H1 (cell line): ENCODE data around the gene KCND3. TPM values are rescaled to one million over a fixed set of nuclear protein-coding genes. Genes with fewer than 3 reads are reported as not detected.

ENCODE experiments used
- CTCF ChIA-PET: fragments of 300-600 bp; sonication (Branson Sonifier 250); formaldehyde crosslinking; loops from one replicate; lab custom pipeline; 2021; ENCODE audit not compliant: partially characterized antibody; lab: Charles Lee
- POLR2A ChIA-PET: fragments of 300-600 bp; sonication (Branson Sonifier 250); formaldehyde crosslinking; loops from one replicate; lab custom pipeline; 2021; ENCODE audit warnings: inconsistent platforms; ENCODE audit not compliant: partially characterized antibody; lab: Charles Lee
- DNase-seq, 2 experiments: peaks; one replicate each; pipeline versions ENCODE4 v3.0.0 to v3.0.0-alpha.2; 2010 to 2022; ENCODE audit warnings: low spot score in 2 of 2, low read depth in 1 of 2, mixed read lengths in 1 of 2
- FAIRE-seq: peaks from 2 replicates; lab custom pipeline; 2011; peaks lifted over from hg19 to GRCh38; lab: Jason Lieb, UNC
- H2AFZ ChIP-seq: 2 replicates; pipeline ENCODE4 v1.8.1; 2012; ENCODE audit warnings: low read length, inconsistent platforms
- H2AK5ac ChIP-seq: 2 replicates; pipeline ENCODE4 v1.6.1; 2013; ENCODE audit warnings: low read depth, low read length
- H2BK120ac ChIP-seq: replicated peaks from 2 replicates; pipeline ENCODE3; 2013; ENCODE audit warnings: low read depth, low read length, inconsistent platforms
- H2BK12ac ChIP-seq: 2 replicates; pipeline ENCODE4 v1.6.1; 2013; ENCODE audit warnings: low read depth, low read length
- H2BK15ac ChIP-seq: 2 replicates; pipeline ENCODE4 v1.6.1; 2013; ENCODE audit warnings: low read length
- H2BK20ac ChIP-seq: 2 replicates; pipeline ENCODE4 v1.6.1; 2013; ENCODE audit warnings: low read length
- H2BK5ac ChIP-seq: 2 replicates; pipeline ENCODE4 v1.6.1; 2013; ENCODE audit warnings: low read depth, low read length
- H3K14ac ChIP-seq: 2 replicates; pipeline ENCODE4 v1.6.1; 2013; ENCODE audit warnings: inconsistent platforms; ENCODE audit not compliant: insufficient read length
- H3K18ac ChIP-seq: 2 replicates; pipeline ENCODE4 v1.6.1; 2013; ENCODE audit warnings: low read length; ENCODE audit errors: extremely low read depth
- H3K23ac ChIP-seq: 2 replicates; pipeline ENCODE4 v1.6.1; 2013; ENCODE audit warnings: inconsistent platforms; ENCODE audit not compliant: insufficient read length
- H3K23me2 ChIP-seq: 2 replicates; pipeline ENCODE4 v1.6.1; 2013; ENCODE audit warnings: low read depth, low read length
- H3K27ac ChIP-seq: 2 replicates; pipeline ENCODE4 v1.6.1; 2011; ENCODE audit warnings: low read depth, low read length, inconsistent platforms
- H3K27me3 ChIP-seq, 4 experiments: replicated peaks in 1 of 4; 1 replicate in 1 of 4; 2 replicates in 3 of 4; pipeline versions ENCODE4 v1.6.1 to v1.8.1; 2011 to 2013; ENCODE audit warnings: low read length in 3 of 4, mild to moderate bottlenecking in 3 of 4, inconsistent platforms in 2 of 4, mixed read lengths in 2 of 4, moderate library complexity in 1 of 4; ENCODE audit not compliant: control insufficient read depth in 3 of 4, insufficient read depth in 3 of 4; ENCODE audit errors: extremely low read depth in 1 of 4
- H3K36me3 ChIP-seq, 4 experiments: 2 replicates each; pipeline versions ENCODE4 v1.6.1 to v1.8.1; 2011 to 2013; ENCODE audit warnings: mild to moderate bottlenecking in 4 of 4, low read length in 3 of 4, moderate library complexity in 2 of 4, control low read depth in 1 of 4, inconsistent platforms in 1 of 4; ENCODE audit not compliant: insufficient read depth in 4 of 4, control insufficient read depth in 2 of 4
- H3K4ac ChIP-seq: replicated peaks from 2 replicates; pipeline ENCODE3; 2013; ENCODE audit warnings: low read length, low read depth, mixed read lengths, inconsistent platforms; ENCODE audit not compliant: insufficient read length
- H3K4me1 ChIP-seq, 4 experiments: replicated peaks in 1 of 4; 1 replicate in 1 of 4; 2 replicates in 3 of 4; pipeline versions ENCODE4 v1.6.1 to v1.8.1; 2011 to 2013; ENCODE audit warnings: low read length in 3 of 4, inconsistent platforms in 2 of 4, mixed read lengths in 1 of 4; ENCODE audit not compliant: insufficient read depth in 4 of 4, control insufficient read depth in 3 of 4
- H3K4me2 ChIP-seq, 2 experiments: 2 replicates each; pipeline versions ENCODE4 v1.6.1 to v1.8.1; 2011 to 2013; ENCODE audit warnings: low read depth in 2 of 2, low read length in 2 of 2, control low read depth in 1 of 2, inconsistent platforms in 1 of 2, mild to moderate bottlenecking in 1 of 2; ENCODE audit not compliant: insufficient read depth in 1 of 2
- H3K4me3 ChIP-seq, 4 experiments: fragments of 200-600, 300-600 bp in 1 of 4; sonication (generic), shearing (Covaris generic), sonication (Bioruptor Twin) in 1 of 4; 2 replicates each; pipeline versions ENCODE4 v1.5.1 to v1.8.1; 2011 to 2016; ENCODE audit warnings: low read length in 4 of 4, low read depth in 3 of 4, control low read depth in 2 of 4, inconsistent platforms in 2 of 4, mild to moderate bottlenecking in 2 of 4, mixed read lengths in 1 of 4, moderate library complexity in 1 of 4; ENCODE audit not compliant: insufficient read depth in 2 of 4; ENCODE audit errors: extremely low read depth in 1 of 4
- H3K56ac ChIP-seq: replicated peaks from 2 replicates; pipeline ENCODE3; 2013; ENCODE audit warnings: low read depth, mild to moderate bottlenecking, mixed read lengths, low read length, inconsistent platforms; ENCODE audit not compliant: insufficient read length
- H3K79me1 ChIP-seq: 2 replicates; pipeline ENCODE4 v1.6.1; 2013; ENCODE audit warnings: low read depth, low read length, control low read depth
- H3K79me2 ChIP-seq, 2 experiments: 2 replicates each; pipeline versions ENCODE4 v1.6.1 to v1.8.1; 2012 to 2013; ENCODE audit warnings: low read length in 2 of 2, mild to moderate bottlenecking in 2 of 2, inconsistent platforms in 1 of 2; ENCODE audit not compliant: insufficient read depth in 2 of 2, control insufficient read depth in 1 of 2
- H3K9ac ChIP-seq, 4 experiments: replicated peaks in 1 of 4; 1 replicate in 1 of 4; 2 replicates in 3 of 4; pipeline versions ENCODE4 v1.6.1 to v1.8.1; 2011 to 2013; ENCODE audit warnings: low read depth in 3 of 4, low read length in 3 of 4, control low read depth in 2 of 4, mild to moderate bottlenecking in 2 of 4, moderate library complexity in 2 of 4, inconsistent platforms in 1 of 4; ENCODE audit errors: extremely low read depth in 1 of 4
- H3K9me3 ChIP-seq, 2 experiments: 2 replicates each; pipeline versions ENCODE4 v1.6.1 to v1.8.1; 2012 to 2013; ENCODE audit warnings: mild to moderate bottlenecking in 2 of 2, moderate library complexity in 2 of 2, control low read depth in 1 of 2, inconsistent platforms in 1 of 2, low read depth in 1 of 2, low read length in 1 of 2, mixed read lengths in 1 of 2; ENCODE audit not compliant: insufficient read depth in 2 of 2
- H4K20me1 ChIP-seq, 2 experiments: replicated peaks in 1 of 2; 2 replicates each; pipeline versions ENCODE3 to v1.8.1; 2011 to 2013; ENCODE audit warnings: inconsistent platforms in 2 of 2, low read length in 2 of 2, mild to moderate bottlenecking in 1 of 2; ENCODE audit not compliant: insufficient read depth in 2 of 2, control insufficient read depth in 1 of 2
- H4K5ac ChIP-seq: 2 replicates; pipeline ENCODE4 v1.6.1; 2013; ENCODE audit warnings: low read length, low read depth, mixed read lengths, inconsistent platforms; ENCODE audit not compliant: insufficient read length
- H4K8ac ChIP-seq: 2 replicates; pipeline ENCODE4 v1.8.0; 2013; ENCODE audit warnings: mild to moderate bottlenecking, moderate library complexity, low read length, inconsistent platforms; ENCODE audit not compliant: insufficient read depth; ENCODE audit errors: extremely low read depth
- H4K91ac ChIP-seq: replicated peaks from 2 replicates; pipeline ENCODE3; 2013; ENCODE audit warnings: low read length, mixed read lengths, inconsistent platforms; ENCODE audit not compliant: insufficient read length
- ASH2L ChIP-seq: fragments of 200-600, 300-600 bp; sonication (generic); IDR thresholded peaks from one replicate; pipeline ENCODE4 v1.7.1; 2017; ENCODE audit warnings: low read length
- EP300 ChIP-seq, 2 experiments: IDR thresholded peaks; 1 replicate in 1 of 2; 2 replicates in 1 of 2; pipeline ENCODE4 v1.6.1; 2011 to 2012; ENCODE audit warnings: low read depth in 2 of 2, low read length in 2 of 2, mild to moderate bottlenecking in 2 of 2, borderline replicate concordance in 1 of 2, inconsistent platforms in 1 of 2, moderate library complexity in 1 of 2
- KDM4A ChIP-seq: IDR thresholded peaks from one replicate; pipeline ENCODE4 v1.7.1; 2012; ENCODE audit warnings: low read depth, mild to moderate bottlenecking, moderate library complexity, low read length, inconsistent platforms; ENCODE audit not compliant: severe bottlenecking
- KDM5A ChIP-seq: fragments of 200-600 bp; IDR thresholded peaks from 2 replicates; pipeline ENCODE4 v1.7.1; 2012; ENCODE audit warnings: mild to moderate bottlenecking, low read length, inconsistent platforms, mixed read lengths
- MAX ChIP-seq: IDR thresholded peaks from 2 replicates; pipeline ENCODE4 v1.6.1; 2012; ENCODE audit warnings: inconsistent platforms
- NRF1 ChIP-seq: IDR thresholded peaks from 2 replicates; pipeline ENCODE4 v1.6.1; 2011; ENCODE audit warnings: mild to moderate bottlenecking, low read depth, low read length, improper control_type of control experiment
- RXRA ChIP-seq: IDR thresholded peaks from 2 replicates; pipeline ENCODE4 v1.6.1; 2011; ENCODE audit warnings: low read depth, mild to moderate bottlenecking, low read length, moderate library complexity; ENCODE audit not compliant: insufficient read depth
- SUZ12 ChIP-seq: fragments of 200-600 bp; sonication (generic); IDR thresholded peaks from 2 replicates; pipeline ENCODE4 v1.6.1; 2012; ENCODE audit warnings: mild to moderate bottlenecking, inconsistent platforms, low read length, moderate library complexity, mixed read lengths
- TAF1 ChIP-seq: IDR thresholded peaks from 2 replicates; pipeline ENCODE4 v1.6.1; 2011; ENCODE audit warnings: mild to moderate bottlenecking, low read depth, low read length
- YY1 ChIP-seq: IDR thresholded peaks from 2 replicates; pipeline ENCODE4 v1.6.1; 2011; ENCODE audit warnings: low read depth, mild to moderate bottlenecking, low read length
- ZNF274 ChIP-seq: IDR thresholded peaks from 2 replicates; pipeline ENCODE4 v1.7.0; 2012; ENCODE audit warnings: low read length, borderline replicate concordance; ENCODE audit errors: extremely low read depth
- WGBS, 2 experiments: shearing (Covaris generic) in 1 of 2; methylation state at CpG; one replicate each; pipeline versions ENCODE4 v1.1.6 to v1.1.7; 2013 to 2015; ENCODE audit warnings: low lambda C conversion rate in 2 of 2, mixed read lengths in 2 of 2, inconsistent platforms in 1 of 2, low coverage in 1 of 2, missing lambda C conversion rate in 1 of 2; ENCODE audit not compliant: insufficient replicate concordance in 2 of 2, insufficient coverage in 1 of 2, insufficient read length in 1 of 2; ENCODE audit errors: extremely low coverage in 1 of 2, missing lambda C conversion rate in 1 of 2; 5-methylcytosine and 5-hydroxymethylcytosine counted together
- polyA plus RNA-seq, 7 experiments: library from polyadenylated mRNA; depleted of rRNA in 3 of 7; stranded (reverse) in 5 of 7; unstranded in 2 of 7; fragments of >200 nt in 5 of 7; fragments of 200-250 nt in 2 of 7; gene quantifications; 1 replicate in 5 of 7; 2 replicates in 1 of 7; 4 replicates in 1 of 7; pipeline versions ENCODE4 v1.2.1 to v1.2.3, GENCODE V29; 2011 to 2013; ENCODE audit warnings: missing spikeins in 2 of 7, mixed read lengths in 2 of 7
- total RNA-seq: library from RNA; stranded (reverse); fragmentation: NEBNext Ultra II Directional; extraction: Animal tissue kit (Norgen Biotek cat#: 25700); gene quantifications from 2 replicates; pipeline ENCODE4 v1.2.1, GENCODE V29; 2021

The KCND3 gene
- total and polyA plus RNA-seq, 2 of the 8 experiments (the other 6 are each of a cell fraction or from before 2014, with no cell fraction given): 0.14 to 0.48 TPM

GRCh38 chr1:111990026-111990877 lies 784 bp upstream of the KCND3 start:
- H3K9ac ChIP-seq: no peak overlapping the region; a peak in 1 of 7 replicates
- no peak overlapping the region for H4K91ac ChIP-seq
- H2BK120ac ChIP-seq: no peak overlapping the region
- no peak overlapping the region for H2BK20ac ChIP-seq
- H2BK15ac ChIP-seq: no peak overlapping the region
- ChIA-PET CTCF (interaction anchor here (1.0 to 1.1 kb wide), 5 partner anchors 9 to 111 kb away, joined by 3 to 4 read pairs (median 3); no protein-coding TSS in a partner anchor), POLR2A (interaction anchor here (0.6 to 1.5 kb wide), 3 partner anchors 9 to 1723 kb away, joined by 3 read pairs; no protein-coding TSS in a partner anchor)
- H3K4ac ChIP-seq: no peak overlapping the region
- H3K79me2 ChIP-seq: no peaks in the 10 kb centered on the region
- H3K23me2 ChIP-seq: peaks cover 13% of the 10 kb centered on the region; the same call in 1 of the 2 replicates
- H3K4me2 ChIP-seq: peak overlapping the region; percentile 97 to 98
- no peaks in the 10 kb centered on the region for H3K79me1 ChIP-seq
- peak overlapping the region; percentile 95; the same call in 1 of the 2 replicates for H2BK12ac ChIP-seq
- H4K20me1 ChIP-seq: peaks cover 3 to 5% of the 10 kb centered on the region in 2 experiments
- no peak overlapping the region for H3K27ac ChIP-seq
- FAIRE-seq (no peak), DNase-seq (peak in 1 of 2 experiments; percentile 62)
- peak overlapping the region; percentile 60 for H4K8ac ChIP-seq
- WGBS, 2 experiments: 3% methylated on average over 35 of the region's 72 CpGs; no CpG with 5 or more reads in 1 of the 2 experiments
- H3K9me3 ChIP-seq: no peaks in the 10 kb centered on the region
- H3K4me1 ChIP-seq: peaks cover 5 to 23% (median 8%) of the 10 kb centered on the region in 4 experiments
- no peak overlapping the region for H3K14ac ChIP-seq
- H4K5ac ChIP-seq: no peak overlapping the region
- peaks cover 30 to 53% (median 48%) of the 10 kb centered on the region in 4 experiments for H3K27me3 ChIP-seq
- no peak overlapping the region for H2AK5ac ChIP-seq
- H3K4me3 ChIP-seq: peak overlapping the region; percentile 21 to 70 (median 36)
- no peak overlapping the region for H2BK5ac ChIP-seq
- H2AFZ ChIP-seq: no peak overlapping the region; the same call in 1 of the 2 replicates
- peak overlapping the region; percentile 78 for H3K18ac ChIP-seq
- H3K56ac ChIP-seq: no peak overlapping the region
- H3K23ac ChIP-seq: no peak overlapping the region
- H3K36me3 ChIP-seq: no peaks in the 10 kb centered on the region; a peak in 1 of 8 replicates
- TF ChIP-seq KDM5A (no peak), TAF1 (no peak), ZNF274 (no peak), YY1 (no peak), ASH2L (peak; percentile 43), EP300 (IDR thresholded peaks at IDR 0.05; ENCODE audit: borderline replicate concordance in 1 of 2, low read depth in 2 of 2, low read length in 2 of 2) (no peak), MAX (peak; percentile 33; the same call in 1 of the 2 replicates), SUZ12 (peak; percentile 84), KDM4A (peak; percentile 74), NRF1 (no peak), RXRA (no peak)
